LNCaP clone FGC (cell line): ENCODE results near the gene MBD4.

Experiments used
- DNase-seq: peaks from one replicate; pipeline ENCODE4 v3.0.0-alpha.2; 2011; ENCODE audit warnings: low read depth
- H3K4me3 ChIP-seq: 2 replicates; pipeline ENCODE4 v1.5.1; 2011; ENCODE audit warnings: mild to moderate bottlenecking, low read depth, low read length, control low read depth
- CTCF ChIP-seq: IDR thresholded peaks from 2 replicates; pipeline ENCODE4 v1.5.1; 2012; ENCODE audit warnings: mild to moderate bottlenecking; ENCODE audit not compliant: control insufficient read depth, insufficient read depth; ENCODE audit errors: extremely low read depth

The MBD4 gene

GRCh38 chr3:129461461-129462146 is 21.9 kb upstream of the MBD4 start:
- TF ChIP-seq CTCF: no peak
- no peak for DNase-seq
- no peak overlapping the region for H3K4me3 ChIP-seq

- DNase-seq: no peak
- H3K4me3 ChIP-seq: no peak overlapping the region
- TF ChIP-seq CTCF: no peak
These were observed 21.3 kb upstream of the MBD4 start for GRCh38 chr3:129461022-129461421.

- H3K4me3 ChIP-seq: no peak overlapping the region
- no peak for TF ChIP-seq CTCF
- no peak for DNase-seq
These were observed 20.8 kb upstream of the MBD4 start for GRCh38 chr3:129460572-129460971.

- no peak for TF ChIP-seq CTCF
- no peak for DNase-seq
- no peak overlapping the region for H3K4me3 ChIP-seq
These were observed 20.4 kb upstream of the MBD4 start for GRCh38 chr3:129460155-129460554.

- no peak for DNase-seq
- H3K4me3 ChIP-seq: no peak overlapping the region
- TF ChIP-seq CTCF: no peak
These were observed 14.0 kb upstream of the MBD4 start for GRCh38 chr3:129453732-129454131.

GRCh38 chr3:129449279-129450115 is 9.7 kb upstream of the MBD4 start:
- TF ChIP-seq CTCF: no peak
- no peak for DNase-seq
- no peak overlapping the region for H3K4me3 ChIP-seq
